Neuronal stem cell (in vitro differentiated cells): ENCODE measurements around the gene DNAL4.
A peak's percentile ranks its signal among the peaks of the same experiment; 100 is the strongest.

ENCODE experiments used
- DNase-seq: peaks from one replicate; pipeline ENCODE4 v3.0.0-alpha.2; 2013; ENCODE audit warnings: low spot score
- H2AFZ ChIP-seq: one replicate; pipeline ENCODE4 v1.6.1; 2013; ENCODE audit warnings: mild to moderate bottlenecking, low read length, inconsistent platforms
- H2AK5ac ChIP-seq: 2 replicates; pipeline ENCODE4 v1.6.1; 2013; ENCODE audit warnings: low read depth, mild to moderate bottlenecking, inconsistent platforms, low read length, moderate library complexity, mixed read lengths
- H2BK120ac ChIP-seq: 2 replicates; pipeline ENCODE4 v1.6.1; 2013; ENCODE audit warnings: low read depth, mild to moderate bottlenecking, inconsistent platforms, low read length, moderate library complexity, mixed read lengths
- H2BK12ac ChIP-seq: one replicate; pipeline ENCODE4 v1.6.1; 2013; ENCODE audit warnings: low read length, inconsistent platforms
- H2BK15ac ChIP-seq: 2 replicates; pipeline ENCODE4 v1.6.1; 2013; ENCODE audit warnings: mild to moderate bottlenecking, low read length, inconsistent platforms, mixed read lengths
- H2BK5ac ChIP-seq: one replicate; pipeline ENCODE4 v1.6.1; 2013; ENCODE audit warnings: inconsistent platforms, mild to moderate bottlenecking, low read length, moderate library complexity
- H3K14ac ChIP-seq: one replicate; pipeline ENCODE4 v1.6.1; 2013; ENCODE audit warnings: low read length, inconsistent platforms
- H3K18ac ChIP-seq: 2 replicates; pipeline ENCODE4 v1.6.1; 2013; ENCODE audit warnings: low read length, inconsistent platforms
- H3K23ac ChIP-seq: 2 replicates; pipeline ENCODE4 v1.6.1; 2013; ENCODE audit warnings: low read depth, mild to moderate bottlenecking, mixed read lengths, low read length, inconsistent platforms; ENCODE audit not compliant: poor library complexity
- H3K27ac ChIP-seq: replicated peaks from 3 replicates; pipeline ENCODE4 v1.5.1; 2013; ENCODE audit warnings: low read length, inconsistent platforms
- H3K27me3 ChIP-seq, 3 experiments: 2 replicates each; pipeline ENCODE4 v1.6.1; 2013; ENCODE audit warnings: low read length in 3 of 3, mild to moderate bottlenecking in 2 of 3, inconsistent platforms in 1 of 3, low read depth in 1 of 3, mixed read lengths in 1 of 3, moderate library complexity in 1 of 3; ENCODE audit not compliant: control insufficient read depth in 3 of 3, insufficient read depth in 3 of 3
- H3K36me3 ChIP-seq, 2 donors: replicated peaks in 1 of 2; 2 replicates each; pipeline ENCODE4 v1.6.1; 2013; ENCODE audit warnings: low read length in 2 of 2; ENCODE audit not compliant: control insufficient read depth in 2 of 2, insufficient read depth in 2 of 2
- H3K4ac ChIP-seq: 2 replicates; pipeline ENCODE4 v1.6.1; 2013; ENCODE audit warnings: inconsistent platforms, mild to moderate bottlenecking, low read length, moderate library complexity
- H3K4me1 ChIP-seq, 2 donors: 1 replicate in 1 of 2; 2 replicates in 1 of 2; pipeline ENCODE4 v1.6.1; 2013; ENCODE audit warnings: low read length in 2 of 2, low read depth in 1 of 2; ENCODE audit not compliant: control insufficient read depth in 2 of 2, insufficient read depth in 1 of 2
- H3K4me2 ChIP-seq: one replicate; pipeline ENCODE4 v1.6.1; 2013; ENCODE audit warnings: mild to moderate bottlenecking, low read length, inconsistent platforms; ENCODE audit not compliant: insufficient read depth, poor library complexity, severe bottlenecking
- H3K4me3 ChIP-seq, 2 donors: 2 replicates each; pipeline ENCODE4 v1.5.1; 2013; ENCODE audit warnings: low read length in 2 of 2, mild to moderate bottlenecking in 2 of 2, inconsistent platforms in 1 of 2, moderate library complexity in 1 of 2
- H3K79me1 ChIP-seq: one replicate; pipeline ENCODE4 v1.6.1; 2013; ENCODE audit warnings: low read depth, mild to moderate bottlenecking, inconsistent platforms, low read length, moderate library complexity
- H3K9ac ChIP-seq: one replicate; pipeline ENCODE4 v1.6.1; 2013; ENCODE audit warnings: mild to moderate bottlenecking, low read depth, low read length, inconsistent platforms; ENCODE audit not compliant: poor library complexity
- H3K9me3 ChIP-seq, 2 donors: replicated peaks in 1 of 2; 2 replicates each; pipeline versions ENCODE3 to v1.6.1; 2013; ENCODE audit warnings: low read length in 2 of 2, mild to moderate bottlenecking in 2 of 2, inconsistent platforms in 1 of 2, low read depth in 1 of 2, mixed read lengths in 1 of 2, moderate library complexity in 1 of 2; ENCODE audit not compliant: control insufficient read depth in 2 of 2, insufficient read depth in 1 of 2
- H4K8ac ChIP-seq: one replicate; pipeline ENCODE4 v1.6.1; 2013; ENCODE audit warnings: low read depth, mild to moderate bottlenecking, inconsistent platforms, low read length, moderate library complexity
- H4K91ac ChIP-seq: one replicate; pipeline ENCODE4 v1.6.1; 2013; ENCODE audit warnings: low read length, low read depth, mild to moderate bottlenecking, inconsistent platforms; ENCODE audit not compliant: poor library complexity
- WGBS, 2 donors: extraction: QIAGEN DNeasy Blood & Tissue Kit; methylation state at CpG; one replicate each; pipeline ENCODE4 v1.1.7; 2013; ENCODE audit warnings: missing lambda C conversion rate in 2 of 2, mixed read lengths in 1 of 2; ENCODE audit not compliant: insufficient read length in 2 of 2, insufficient replicate concordance in 1 of 2; ENCODE audit errors: extremely low coverage in 2 of 2; 5-methylcytosine and 5-hydroxymethylcytosine counted together

Gene DNAL4

GRCh38 chr22:38750638-38751037, 43.3 kb downstream of the DNAL4 start:
- no peak overlapping the region for H3K4ac ChIP-seq
- H2BK12ac ChIP-seq = no peak overlapping the region
- no peak overlapping the region for H3K4me2 ChIP-seq
- H3K9me3 ChIP-seq = no peaks in the 10 kb centered on the region
- no peaks in the 10 kb centered on the region for H3K27me3 ChIP-seq
- H4K91ac ChIP-seq = no peak overlapping the region
- DNase-seq = no peak
- no peak overlapping the region for H2BK120ac ChIP-seq
- no peak overlapping the region for H2AFZ ChIP-seq
- H2BK15ac ChIP-seq = no peak overlapping the region
- no peaks in the 10 kb centered on the region for H3K79me1 ChIP-seq
- peaks cover 1 to 5% of the 10 kb centered on the region in 2 donors for H3K4me1 ChIP-seq
- H2AK5ac ChIP-seq = no peak overlapping the region
- peak overlapping the region; percentile 50 for H3K23ac ChIP-seq
- H3K4me3 ChIP-seq = no peak overlapping the region
- H4K8ac ChIP-seq = no peak overlapping the region
- no peak overlapping the region for H2BK5ac ChIP-seq
- H3K9ac ChIP-seq = no peak overlapping the region
- no CpG with 5 or more reads among the region's 17 CpGs for WGBS, 2 donors
- H3K14ac ChIP-seq = no peak overlapping the region
- peaks cover 22 to 75% of the 10 kb centered on the region in 2 donors for H3K36me3 ChIP-seq
- no peak overlapping the region for H3K18ac ChIP-seq
- H3K27ac ChIP-seq = no peak overlapping the region

DNA sequence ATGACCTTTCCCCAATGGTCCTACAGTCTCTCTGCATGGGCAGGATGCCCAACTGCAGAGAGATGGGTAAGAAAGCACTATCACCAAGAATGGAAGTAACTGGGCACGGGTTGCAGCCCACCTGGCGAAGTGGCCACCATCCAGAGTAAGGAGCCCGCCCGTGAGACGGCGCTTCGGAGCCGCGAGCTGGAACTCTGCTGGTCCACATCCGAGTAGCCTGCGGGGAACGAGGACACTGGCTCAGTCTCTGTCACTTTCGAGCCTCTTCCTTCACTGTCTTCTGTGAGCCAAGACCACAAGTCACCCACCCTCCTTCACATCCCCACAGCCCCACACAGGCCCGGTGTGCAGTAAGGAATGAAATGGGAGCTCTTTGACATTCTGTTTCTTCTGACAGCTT, 43.8 kb downstream of the DNAL4 start:
- no peak overlapping the region for H3K14ac ChIP-seq
- H3K4me2 ChIP-seq = no peak overlapping the region
- no peak overlapping the region for H4K8ac ChIP-seq
- no peak overlapping the region for H2BK12ac ChIP-seq
- no peak overlapping the region for H3K23ac ChIP-seq
- no peak overlapping the region for H4K91ac ChIP-seq
- DNase-seq = no peak
- H3K4me1 ChIP-seq = peaks cover 1 to 5% of the 10 kb centered on the region in 2 donors
- no peak overlapping the region for H2BK5ac ChIP-seq
- no peak overlapping the region for H2AFZ ChIP-seq
- no peak overlapping the region for H3K4me3 ChIP-seq
- no peak overlapping the region for H2BK120ac ChIP-seq
- H3K27me3 ChIP-seq = no peaks in the 10 kb centered on the region
- H3K27ac ChIP-seq = no peak overlapping the region
- peaks cover 24 to 81% of the 10 kb centered on the region in 2 donors for H3K36me3 ChIP-seq
- no peaks in the 10 kb centered on the region for H3K79me1 ChIP-seq
- H3K9me3 ChIP-seq = no peaks in the 10 kb centered on the region
- H2BK15ac ChIP-seq = no peak overlapping the region
- no peak overlapping the region for H3K9ac ChIP-seq
- WGBS, 2 donors = no CpG with 5 or more reads among the region's 14 CpGs
- H2AK5ac ChIP-seq = no peak overlapping the region
- no peak overlapping the region for H3K4ac ChIP-seq
- no peak overlapping the region for H3K18ac ChIP-seq

- WGBS, 2 donors = no CpG with 5 or more reads among the region's 14 CpGs
- H3K36me3 ChIP-seq = peaks cover 27 to 91% of the 10 kb centered on the region in 2 donors
These were observed 45.3 kb downstream of the DNAL4 start for GRCh38 chr22:38748487-38749136.

DNA sequence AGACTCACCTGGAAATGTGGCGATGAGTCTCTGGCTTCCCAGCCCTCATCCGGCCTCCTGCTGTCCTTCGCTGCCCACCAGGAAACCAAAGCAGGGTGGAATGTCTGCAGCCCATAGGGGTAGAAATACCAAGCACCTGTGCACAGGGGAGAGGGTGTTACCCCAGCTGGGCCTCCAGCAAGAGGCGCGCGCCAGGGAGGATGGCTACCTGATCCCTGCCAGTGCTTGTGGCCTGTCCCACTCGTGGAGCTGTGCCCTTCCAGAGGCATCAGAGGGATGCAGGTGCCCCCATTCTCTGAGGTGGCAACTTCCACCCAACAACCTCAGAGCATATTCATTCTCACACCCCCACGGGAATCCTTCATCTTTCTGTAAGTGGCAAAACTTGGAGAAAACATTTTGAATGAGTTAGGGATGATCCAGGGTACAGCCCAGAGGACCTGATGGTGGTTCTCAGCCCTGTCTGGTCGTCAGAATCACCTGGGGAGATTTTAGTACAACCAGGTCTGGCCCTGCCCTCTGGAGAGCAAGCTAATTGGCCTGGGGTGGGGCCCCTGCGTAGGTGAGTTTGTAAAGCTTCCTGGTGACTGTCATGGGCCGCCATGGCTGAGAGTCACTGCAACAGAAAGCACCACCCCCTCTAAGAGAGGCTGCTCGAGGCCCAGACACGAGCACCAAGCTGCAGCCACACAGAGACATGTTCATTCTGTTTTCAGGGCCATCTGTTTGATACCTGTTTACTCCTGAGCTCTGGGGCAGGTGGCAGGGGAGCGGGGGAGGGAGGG, 48.1 kb downstream of the DNAL4 start:
- H4K8ac ChIP-seq = no peak overlapping the region
- no peaks in the 10 kb centered on the region for H3K9me3 ChIP-seq
- H2BK120ac ChIP-seq = no peak overlapping the region
- no peak overlapping the region for H2BK12ac ChIP-seq
- H3K14ac ChIP-seq = no peak overlapping the region
- no peaks in the 10 kb centered on the region for H3K79me1 ChIP-seq
- no peak for DNase-seq
- H3K4me2 ChIP-seq = no peak overlapping the region
- peak overlapping the region; percentile 41 for H3K4ac ChIP-seq
- H3K36me3 ChIP-seq = peaks cover 31 to 94% of the 10 kb centered on the region in 2 donors
- H3K23ac ChIP-seq = no peak overlapping the region
- H2BK15ac ChIP-seq = no peak overlapping the region
- no peak overlapping the region for H3K27ac ChIP-seq
- H2AFZ ChIP-seq = no peak overlapping the region
- no peak overlapping the region for H2BK5ac ChIP-seq
- H3K9ac ChIP-seq = no peak overlapping the region
- peak overlapping the region in 1 of 2 donors; percentile 48 for H3K4me3 ChIP-seq
- no peaks in the 10 kb centered on the region for H3K27me3 ChIP-seq
- no CpG with 5 or more reads among the region's 14 CpGs for WGBS, 2 donors
- peak overlapping the region; percentile 41 for H3K18ac ChIP-seq
- H2AK5ac ChIP-seq = no peak overlapping the region
- H3K4me1 ChIP-seq = no peaks in the 10 kb centered on the region
- no peak overlapping the region for H4K91ac ChIP-seq

More at GRCh38 chr22:38748487-38749136, 45.3 kb downstream of the DNAL4 start:
- Histone ChIP-seq H3K4me3 (peak overlapping the region in 1 of 2 donors; percentile 59), H3K79me1 (no peaks in the 10 kb centered on the region), H2AFZ (no peak overlapping the region), H3K4ac (peak overlapping the region; percentile 6), H2BK12ac (no peak overlapping the region), H3K18ac (no peak overlapping the region), H3K4me2 (no peak overlapping the region), H4K91ac (no peak overlapping the region), H3K27me3 (no peaks in the 10 kb centered on the region), H2BK5ac (no peak overlapping the region), H3K9me3 (no peaks in the 10 kb centered on the region), H3K14ac (peak overlapping the region; percentile 75), H3K9ac (no peak overlapping the region), H2AK5ac (no peak overlapping the region), H4K8ac (no peak overlapping the region), H3K4me1 (no peaks in the 10 kb centered on the region), H2BK15ac (no peak overlapping the region), H3K27ac (no peak overlapping the region), H2BK120ac (no peak overlapping the region), H3K23ac (no peak overlapping the region)
- no peak for DNase-seq
